GM12801 (cell line): Measurements from ENCODE around the gene AKT1.

ENCODE experiments used
- CTCF ChIP-seq: IDR thresholded peaks from one replicate; pipeline ENCODE4 v1.5.1; 2011; ENCODE audit warnings: control low read depth; ENCODE audit not compliant: insufficient read length; ENCODE audit errors: extremely low read depth

Gene AKT1

DNA sequence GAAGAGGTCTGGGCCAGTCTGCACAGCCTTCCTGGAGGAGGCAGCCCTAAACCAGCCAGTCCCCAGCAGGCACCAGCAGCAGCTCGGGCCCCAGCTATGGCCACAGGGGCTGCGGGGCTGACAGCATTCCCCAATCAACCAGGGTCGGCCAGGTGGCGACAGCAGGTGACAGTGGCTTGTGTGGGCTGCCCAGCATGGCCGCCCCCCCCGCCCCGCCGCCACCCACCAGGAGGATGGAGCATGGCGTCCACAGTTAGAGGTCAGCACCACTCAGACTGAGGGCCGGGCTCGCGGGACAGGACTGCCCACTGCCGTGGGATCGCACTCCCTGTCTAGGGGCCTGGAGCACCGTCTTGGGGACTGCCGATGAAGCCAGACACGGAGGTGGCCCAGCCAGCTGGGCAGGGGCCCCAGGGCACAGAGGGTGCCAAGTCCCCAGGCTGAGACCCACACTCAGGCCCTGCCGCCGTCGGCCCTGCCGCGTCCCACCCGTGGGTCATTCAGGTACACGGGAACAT, 15.0 kb downstream of the AKT1 start:
- TF ChIP-seq CTCF, result no peak

- TF ChIP-seq CTCF, result no peak
Observed at GRCh38 chr14:104779776-104780512, 15.6 kb downstream of the AKT1 start.

DNA sequence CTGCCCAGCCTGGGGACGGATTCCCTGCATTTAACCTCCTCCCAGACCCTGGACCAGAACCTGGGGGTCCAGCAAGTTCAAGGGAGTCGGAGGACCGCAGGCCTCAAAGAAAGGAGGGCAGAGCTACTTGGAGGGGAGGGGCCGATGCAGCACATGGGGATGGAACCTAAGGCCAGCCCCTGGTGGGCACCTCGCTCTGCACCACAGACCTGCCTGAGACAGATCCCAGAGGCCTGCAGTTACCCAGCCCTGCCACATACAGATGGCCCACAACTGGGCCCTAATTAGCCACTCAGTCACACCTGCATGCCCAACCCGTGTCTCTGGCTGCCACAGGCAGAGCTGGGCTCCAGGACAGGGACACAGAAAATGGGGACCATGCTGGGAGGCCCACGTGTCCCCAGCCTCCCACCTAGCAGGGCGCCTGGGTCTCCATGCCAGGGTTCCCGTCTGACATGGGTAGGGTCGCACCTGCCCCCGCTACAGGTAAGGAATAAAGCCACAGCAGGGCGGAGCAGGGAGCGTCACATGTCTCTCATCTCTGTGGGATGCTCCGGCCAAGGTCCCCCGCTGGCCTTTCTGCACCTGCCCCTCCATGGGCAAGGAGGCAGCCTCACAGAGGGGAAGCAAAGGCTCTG, 16.7 kb downstream of the AKT1 start:
- TF ChIP-seq CTCF, result no peak

- no peak for TF ChIP-seq CTCF
Observed at GRCh38 chr14:104777808-104778249, 17.7 kb downstream of the AKT1 start.

GRCh38 chr14:104776961-104777807, 18.4 kb downstream of the AKT1 start:
- TF ChIP-seq CTCF, result no peak

GRCh38 chr14:104776481-104776880, 19.1 kb downstream of the AKT1 start:
- no peak for TF ChIP-seq CTCF

GRCh38 chr14:104775073-104775489, 20.5 kb downstream of the AKT1 start:
- no peak for TF ChIP-seq CTCF
